Measurements from ENCODE around the gene TTC6. TPM values are rescaled to one million over a fixed set of nuclear protein-coding genes. Genes with fewer than 3 reads are reported as not detected.

TTC6 gene
- total RNA-seq, 2 donors from 2014 or later: 8.1 to 11.0 TPM

- no peak for DNase-seq
- no peak for TF ChIP-seq CTCF (conservative IDR thresholded peaks at IDR 0.05)
These were observed 6.4 kb downstream of the TTC6 start for GRCh38 chr14:37601865-37602264.

GRCh38 chr14:37602605-37603453 is 7.4 kb downstream of the TTC6 start:
- no peaks in the 10 kb centered on the region for H3K36me3 Mint-ChIP-seq (ENCODE audit: low read depth)
- DNase-seq: no peak
- Histone ChIP-seq H3K4me1 (ENCODE audit: control insufficient read depth, insufficient read depth, low read length) (no peaks in the 10 kb centered on the region), H3K27ac (ENCODE audit: low read depth, low read length) (no peak overlapping the region), H3K9ac (ENCODE audit: extremely low read depth, low read length, poor library complexity, severe bottlenecking) (no peak overlapping the region), H3K27me3 (ENCODE audit: control insufficient read depth, insufficient read depth, low read length, poor library complexity, severe bottlenecking) (peaks cover 90% of the 10 kb centered on the region), H3K9me3 (ENCODE audit: control insufficient read depth, low read length) (no peaks in the 10 kb centered on the region), H3K36me3 (ENCODE audit: control insufficient read depth, insufficient read depth, low read length) (no peaks in the 10 kb centered on the region), H3K4me3 (ENCODE audit: low read length) (no peak overlapping the region)
- H3K27me3 Mint-ChIP-seq (ENCODE audit: insufficient read depth): peaks cover 96% of the 10 kb centered on the region
- H3K4me3 Mint-ChIP-seq: no peak overlapping the region
- WGBS, 2 experiments (ENCODE audit: insufficient coverage in 1 of 2, insufficient read length in 1 of 2): 73 to 88% methylated on average over 13 to 24 of the region's 24 CpGs
- H3K9me3 Mint-ChIP-seq: no peaks in the 10 kb centered on the region
- H3K4me1 Mint-ChIP-seq: peaks cover 22% of the 10 kb centered on the region
- no peak overlapping the region for H3K27ac Mint-ChIP-seq
- no peak for TF ChIP-seq CTCF (conservative IDR thresholded peaks at IDR 0.05)

More at GRCh38 chr14:37601865-37602264, 6.4 kb downstream of the TTC6 start:
- H3K4me3 ChIP-seq (ENCODE audit: low read length): no peak overlapping the region
- no peaks in the 10 kb centered on the region for H3K4me1 ChIP-seq (ENCODE audit: control insufficient read depth, insufficient read depth, low read length)
- H3K27me3 Mint-ChIP-seq (ENCODE audit: insufficient read depth): peaks cover 100% of the 10 kb centered on the region
- no peak overlapping the region for H3K4me3 Mint-ChIP-seq
- H3K27ac ChIP-seq (ENCODE audit: low read depth, low read length): no peak overlapping the region
- H3K27me3 ChIP-seq (ENCODE audit: control insufficient read depth, insufficient read depth, low read length, poor library complexity, severe bottlenecking): peaks cover 100% of the 10 kb centered on the region
- no peak overlapping the region for H3K9ac ChIP-seq (ENCODE audit: extremely low read depth, low read length, poor library complexity, severe bottlenecking)
- peaks cover 26% of the 10 kb centered on the region for H3K4me1 Mint-ChIP-seq
- H3K9me3 Mint-ChIP-seq: no peaks in the 10 kb centered on the region
- no peaks in the 10 kb centered on the region for H3K36me3 Mint-ChIP-seq (ENCODE audit: low read depth)
- no peaks in the 10 kb centered on the region for H3K36me3 ChIP-seq (ENCODE audit: control insufficient read depth, insufficient read depth, low read length)
- H3K9me3 ChIP-seq (ENCODE audit: control insufficient read depth, low read length): no peaks in the 10 kb centered on the region
- H3K27ac Mint-ChIP-seq: no peak overlapping the region
- 73 to 74% methylated on average over 12 to 19 of the region's 22 CpGs for WGBS, 2 experiments (ENCODE audit: insufficient coverage in 1 of 2, insufficient read length in 1 of 2)

GRCh38 chr14:37603688-37604251 is 8.3 kb downstream of the TTC6 start:
- peaks cover 20% of the 10 kb centered on the region for H3K4me1 Mint-ChIP-seq
- no peak overlapping the region for H3K27ac Mint-ChIP-seq
- Histone ChIP-seq H3K36me3 (ENCODE audit: control insufficient read depth, insufficient read depth, low read length) (no peaks in the 10 kb centered on the region), H3K9me3 (ENCODE audit: control insufficient read depth, low read length) (no peaks in the 10 kb centered on the region), H3K9ac (ENCODE audit: extremely low read depth, low read length, poor library complexity, severe bottlenecking) (no peak overlapping the region), H3K27ac (ENCODE audit: low read depth, low read length) (no peak overlapping the region), H3K27me3 (ENCODE audit: control insufficient read depth, insufficient read depth, low read length, poor library complexity, severe bottlenecking) (peaks cover 89% of the 10 kb centered on the region), H3K4me3 (ENCODE audit: low read length) (no peak overlapping the region), H3K4me1 (ENCODE audit: control insufficient read depth, insufficient read depth, low read length) (no peaks in the 10 kb centered on the region)
- DNase-seq: no peak
- 84 to 89% methylated on average over 5 to 9 of the region's 9 CpGs for WGBS, 2 experiments (ENCODE audit: insufficient coverage in 1 of 2, insufficient read length in 1 of 2)
- no peaks in the 10 kb centered on the region for H3K9me3 Mint-ChIP-seq
- H3K36me3 Mint-ChIP-seq (ENCODE audit: low read depth): no peaks in the 10 kb centered on the region
- H3K27me3 Mint-ChIP-seq (ENCODE audit: insufficient read depth): peaks cover 95% of the 10 kb centered on the region
- H3K4me3 Mint-ChIP-seq: no peak overlapping the region
- TF ChIP-seq CTCF (conservative IDR thresholded peaks at IDR 0.05): no peak

All from endodermal cell (in vitro differentiated cells).